Natural killer cell (primary cell): ENCODE data around the gene PA2G4. TPM values are rescaled to one million over a fixed set of nuclear protein-coding genes. Genes with fewer than 3 reads are reported as not detected.

Source experiments
- ATAC-seq, 3 donors: fragments of 150-1000 bp in 2 of 3; fragments of 200-7000 bp in 1 of 3; cut with Tn5 transposase; 1 replicate in 1 of 3; 2 replicates in 2 of 3; pipeline ENCODE4 v1.10.0; 2021; ENCODE audit warnings: mild to moderate bottlenecking in 2 of 3, moderate library complexity in 2 of 3
- DNase-seq, 2 donors: peaks; one replicate each; pipeline versions ENCODE4 v3.0.0 to v3.0.0-alpha.2; 2013 to 2021; ENCODE audit warnings: mixed read lengths in 1 of 2
- H3K27ac ChIP-seq: one replicate; pipeline ENCODE4 v1.5.1; 2013; ENCODE audit warnings: mild to moderate bottlenecking, low read length
- H3K27me3 ChIP-seq: one replicate; pipeline ENCODE4 v1.6.1; 2013; ENCODE audit warnings: low read length; ENCODE audit not compliant: control insufficient read depth, insufficient read depth
- H3K36me3 ChIP-seq: one replicate; pipeline ENCODE4 v1.6.1; 2013; ENCODE audit warnings: low read length; ENCODE audit not compliant: control insufficient read depth, insufficient read depth
- H3K4me1 ChIP-seq: one replicate; pipeline ENCODE4 v1.6.1; 2013; ENCODE audit warnings: low read length; ENCODE audit not compliant: control insufficient read depth, insufficient read depth
- H3K4me3 ChIP-seq: one replicate; pipeline ENCODE4 v1.5.1; 2013; ENCODE audit warnings: low read length
- H3K9me3 ChIP-seq: one replicate; pipeline ENCODE4 v1.6.1; 2013; ENCODE audit warnings: low read length; ENCODE audit not compliant: control insufficient read depth, insufficient read depth
- H3K27ac Mint-ChIP-seq, 2 donors: one replicate each; pipeline ENCODE4 v1.8.0; 2022; ENCODE audit warnings: mild to moderate bottlenecking in 2 of 2, mixed read lengths in 2 of 2, moderate library complexity in 1 of 2
- H3K27me3 Mint-ChIP-seq, 2 donors: one replicate each; pipeline ENCODE4 v1.8.0; 2022; ENCODE audit warnings: low read depth in 2 of 2, mixed read lengths in 2 of 2
- H3K36me3 Mint-ChIP-seq: one replicate; pipeline ENCODE4 v1.8.0; 2022; ENCODE audit warnings: mixed read lengths
- H3K4me1 Mint-ChIP-seq, 2 donors: one replicate each; pipeline ENCODE4 v1.8.0; 2022; ENCODE audit warnings: mixed read lengths in 2 of 2
- H3K4me3 Mint-ChIP-seq: one replicate; pipeline ENCODE4 v1.8.0; 2022; ENCODE audit warnings: mild to moderate bottlenecking, moderate library complexity, mixed read lengths
- H3K9me3 Mint-ChIP-seq, 2 donors: one replicate each; pipeline ENCODE4 v1.8.0; 2022; ENCODE audit warnings: mixed read lengths in 2 of 2
- WGBS: methylation state at CpG from one replicate; pipeline ENCODE4 v1.1.7; 2013; ENCODE audit warnings: missing lambda C conversion rate; ENCODE audit not compliant: insufficient coverage; 5-methylcytosine and 5-hydroxymethylcytosine counted together
- intact Hi-C: fragments of 100-400 bp; cut with micrococcal nuclease; formaldehyde crosslinking; loops from one replicate; pipeline ENCODE4 v1.14.2; 2022
- total RNA-seq, 4 donors: library from RNA; stranded (reverse); fragments of 120-200 nt in 1 of 4; gene quantifications; one replicate each; pipeline versions ENCODE4 v1.2.3 to v1.2.4, GENCODE V29; 2013 to 2022
- TF ChIP-seq, protein P1 (sequence below): fragments of 200-600 bp; IDR thresholded peaks from one replicate; pipeline ENCODE4 v1.8.0; 2022; ENCODE audit warnings: antibody characterized with exemption

PA2G4 gene
- total RNA-seq, 3 donors from 2014 or later (not counting 1 experiment from before 2014, with no cell fraction given), result 78.5 to 86.4 (median 79.7) TPM

DNA sequence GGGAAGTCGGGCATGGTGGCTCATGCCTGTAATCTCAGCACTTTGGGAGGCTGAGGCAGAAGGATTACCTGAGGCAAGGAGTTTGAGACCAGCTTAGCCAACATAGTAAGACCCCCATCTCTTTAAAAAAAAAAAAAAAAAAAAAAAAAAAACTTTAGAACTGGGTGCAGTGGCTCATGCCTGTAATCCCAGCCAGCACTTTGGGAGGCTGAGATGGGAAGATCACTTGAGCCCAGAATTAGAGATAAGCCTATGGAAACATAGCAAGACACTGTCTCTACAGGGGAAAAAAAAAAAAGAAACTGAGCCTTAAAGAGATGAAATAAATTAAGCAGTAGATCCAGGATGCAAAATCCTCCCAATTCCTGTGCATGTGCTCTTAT lies 1.7 kb upstream of the PA2G4 start:
- no peaks in the 10 kb centered on the region for H3K9me3 ChIP-seq
- H3K27ac ChIP-seq, result peak overlapping the region; percentile 80
- WGBS, result 57% methylated on average over 1 of the region's 1 CpG
- Mint-ChIP-seq H3K4me3 (peak overlapping the region; percentile 100), H3K27ac (peak overlapping the region; percentile 97 to 99), H3K27me3 (peaks cover 0 to 2% of the 10 kb centered on the region in 2 donors), H3K36me3 (no peaks in the 10 kb centered on the region), H3K9me3 (no peaks in the 10 kb centered on the region), H3K4me1 (peaks cover 52 to 56% of the 10 kb centered on the region in 2 donors)
- peaks cover 11% of the 10 kb centered on the region for H3K36me3 ChIP-seq
- DNase-seq (no peak), ATAC-seq (no peak)
- H3K4me3 ChIP-seq, result no peak overlapping the region
- TF ChIP-seq, protein P1, sequence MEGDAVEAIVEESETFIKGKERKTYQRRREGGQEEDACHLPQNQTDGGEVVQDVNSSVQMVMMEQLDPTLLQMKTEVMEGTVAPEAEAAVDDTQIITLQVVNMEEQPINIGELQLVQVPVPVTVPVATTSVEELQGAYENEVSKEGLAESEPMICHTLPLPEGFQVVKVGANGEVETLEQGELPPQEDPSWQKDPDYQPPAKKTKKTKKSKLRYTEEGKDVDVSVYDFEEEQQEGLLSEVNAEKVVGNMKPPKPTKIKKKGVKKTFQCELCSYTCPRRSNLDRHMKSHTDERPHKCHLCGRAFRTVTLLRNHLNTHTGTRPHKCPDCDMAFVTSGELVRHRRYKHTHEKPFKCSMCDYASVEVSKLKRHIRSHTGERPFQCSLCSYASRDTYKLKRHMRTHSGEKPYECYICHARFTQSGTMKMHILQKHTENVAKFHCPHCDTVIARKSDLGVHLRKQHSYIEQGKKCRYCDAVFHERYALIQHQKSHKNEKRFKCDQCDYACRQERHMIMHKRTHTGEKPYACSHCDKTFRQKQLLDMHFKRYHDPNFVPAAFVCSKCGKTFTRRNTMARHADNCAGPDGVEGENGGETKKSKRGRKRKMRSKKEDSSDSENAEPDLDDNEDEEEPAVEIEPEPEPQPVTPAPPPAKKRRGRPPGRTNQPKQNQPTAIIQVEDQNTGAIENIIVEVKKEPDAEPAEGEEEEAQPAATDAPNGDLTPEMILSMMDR, result no peak
- H3K4me1 ChIP-seq, result peaks cover 37% of the 10 kb centered on the region
- intact Hi-C loops, result loop anchor here (5.0 kb wide), 1 partner anchor 285 kb away; the partner anchor contains the start of genes ORMDL2 and SARNP
- H3K27me3 ChIP-seq, result no peaks in the 10 kb centered on the region

DNA sequence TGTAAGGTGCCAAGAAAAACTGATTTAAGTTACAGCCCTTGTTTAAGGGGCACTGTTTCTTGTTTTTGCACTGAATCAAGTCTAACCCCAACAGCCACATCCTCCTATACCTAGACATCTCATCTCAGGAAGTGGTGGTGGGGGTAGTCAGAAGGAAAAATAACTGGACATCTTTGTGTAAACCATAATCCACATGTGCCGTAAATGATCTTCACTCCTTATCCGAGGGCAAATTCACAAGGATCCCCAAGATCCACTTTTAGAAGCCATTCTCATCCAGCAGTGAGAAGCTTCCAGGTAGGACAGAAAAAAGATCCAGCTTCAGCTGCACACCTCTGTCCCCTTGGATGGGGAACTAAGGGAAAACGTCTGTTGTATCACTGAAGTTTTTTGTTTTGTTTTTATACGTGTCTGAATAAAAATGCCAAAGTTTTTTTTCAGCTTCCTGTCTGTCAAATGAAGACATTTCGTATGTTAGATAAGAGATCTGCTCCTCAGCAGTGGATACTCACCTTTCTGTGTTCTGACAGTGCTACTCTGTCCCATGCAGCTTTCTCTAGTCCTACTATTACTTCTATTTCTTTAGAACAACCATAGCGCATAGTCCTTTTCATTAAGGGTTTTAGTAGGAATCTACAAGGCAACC lies 1.2 kb upstream of the PA2G4 start:
- TF ChIP-seq, protein P1, result no peak
- WGBS, result 24% methylated on average over 6 of the region's 6 CpGs
- Histone ChIP-seq H3K27me3 (no peaks in the 10 kb centered on the region), H3K9me3 (no peaks in the 10 kb centered on the region), H3K36me3 (peaks cover 16% of the 10 kb centered on the region), H3K4me3 (peak overlapping the region; percentile 81), H3K27ac (peak overlapping the region; percentile 80), H3K4me1 (peaks cover 37% of the 10 kb centered on the region)
- H3K9me3 Mint-ChIP-seq, result no peaks in the 10 kb centered on the region
- H3K36me3 Mint-ChIP-seq, result no peaks in the 10 kb centered on the region
- H3K4me3 Mint-ChIP-seq, result peak overlapping the region; percentile 100
- DNase-seq (peak in 1 of 2 donors; percentile 67), ATAC-seq (no peak)
- peak overlapping the region; percentile 97 to 99 for H3K27ac Mint-ChIP-seq
- intact Hi-C loops, result loop anchor here (5.0 kb wide), 1 partner anchor 286 kb away; the partner anchor contains the start of genes ORMDL2 and SARNP
- H3K4me1 Mint-ChIP-seq, result peaks cover 52 to 56% of the 10 kb centered on the region in 2 donors
- H3K27me3 Mint-ChIP-seq, result no peaks in the 10 kb centered on the region

DNA sequence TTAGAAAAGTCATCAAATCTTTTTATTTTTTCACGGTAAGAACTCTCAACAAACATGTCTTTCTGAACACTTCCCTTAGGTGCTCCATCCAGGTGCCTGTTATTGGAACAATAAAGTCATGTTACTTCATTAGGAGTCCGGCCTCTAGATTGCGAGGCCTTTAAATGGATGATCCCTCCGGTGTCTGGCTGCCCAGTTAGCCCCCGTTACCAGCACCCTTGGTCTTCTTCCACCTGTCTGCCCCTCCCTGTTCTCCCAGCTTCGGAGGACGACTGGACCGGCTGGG lies 593 bp upstream of the PA2G4 start:
- H3K4me1 Mint-ChIP-seq, result peaks cover 52 to 56% of the 10 kb centered on the region in 2 donors
- WGBS, result 5% methylated on average over 8 of the region's 8 CpGs

More for the DNA sequence above, 593 bp upstream of the PA2G4 start:
- Mint-ChIP-seq H3K4me3 (peak overlapping the region; percentile 100), H3K27ac (peak overlapping the region; percentile 97 to 99), H3K36me3 (no peaks in the 10 kb centered on the region), H3K27me3 (no peaks in the 10 kb centered on the region), H3K9me3 (no peaks in the 10 kb centered on the region)
- peak in 1 of 3 donors; percentile 1 for ATAC-seq
- Histone ChIP-seq H3K36me3 (peaks cover 21% of the 10 kb centered on the region), H3K4me3 (peak overlapping the region; percentile 81), H3K4me1 (peaks cover 37% of the 10 kb centered on the region), H3K27ac (peak overlapping the region; percentile 80), H3K27me3 (no peaks in the 10 kb centered on the region), H3K9me3 (no peaks in the 10 kb centered on the region)
- intact Hi-C loops, result loop anchor here (1.0 to 5.0 kb wide), 5 partner anchors 13 to 286 kb away; partner anchors contain the start of genes ORMDL2, RPL41, RPS26 and SARNP
- no peak for DNase-seq
- TF ChIP-seq, protein P1, result no peak
